Activated CD8-positive, alpha-beta T cell treated with anti-CD3 and anti-CD28 coated beads for 36 hours (primary cell): ENCODE results near the gene LETM1. TPM values are rescaled to one million over a fixed set of nuclear protein-coding genes. Genes with fewer than 3 reads are reported as not detected.

Experiments
- ATAC-seq: fragments of 200-7000 bp; cut with Tn5 transposase; one replicate; pipeline ENCODE4 v1.10.0; 2021; ENCODE audit warnings: mild to moderate bottlenecking, moderate library complexity
- CTCF ChIA-PET: fragments of 350-600 bp; sonication (Branson Sonifier 250); formaldehyde crosslinking; loops from one replicate; lab custom pipeline; 2021; ENCODE audit warnings: antibody characterized with exemption; lab: Charles Lee
- POLR2A ChIA-PET: fragments of 350-600 bp; sonication (Branson Sonifier 250); formaldehyde crosslinking; loops from one replicate; lab custom pipeline; 2021; ENCODE audit warnings: antibody characterized with exemption; lab: Charles Lee
- DNase-seq: peaks from one replicate; pipeline ENCODE4 v3.0.0-alpha.2; 2020
- H3K27ac Mint-ChIP-seq: one replicate; pipeline ENCODE4 v1.8.0; 2021; ENCODE audit warnings: mild to moderate bottlenecking, mixed read lengths
- H3K27me3 Mint-ChIP-seq: one replicate; pipeline ENCODE4 v1.8.0; 2021; ENCODE audit warnings: mixed read lengths
- H3K36me3 Mint-ChIP-seq: one replicate; pipeline ENCODE4 v1.8.0; 2021; ENCODE audit warnings: low read depth, mixed read lengths
- H3K4me1 Mint-ChIP-seq: one replicate; pipeline ENCODE4 v1.8.0; 2021; ENCODE audit warnings: low read depth, mixed read lengths
- H3K4me3 Mint-ChIP-seq: one replicate; pipeline ENCODE4 v1.8.0; 2021; ENCODE audit warnings: mild to moderate bottlenecking, moderate library complexity, mixed read lengths
- H3K9me3 Mint-ChIP-seq: one replicate; pipeline ENCODE4 v1.8.0; 2021; ENCODE audit warnings: mixed read lengths
- CTCF ChIP-seq: fragments of 200-600 bp; IDR thresholded peaks from one replicate; pipeline ENCODE4 v1.8.0; 2022; ENCODE audit warnings: antibody characterized with exemption, mild to moderate bottlenecking
- intact Hi-C: fragments of 100-400 bp; cut with micrococcal nuclease; formaldehyde crosslinking; loops from one replicate; pipeline ENCODE4 v1.10.0; 2022
- total RNA-seq, 2 experiments: library from RNA; stranded (reverse); gene quantifications; one replicate each; pipeline ENCODE4 v1.2.3, GENCODE V29; 2021

LETM1 gene
- total RNA-seq, 2 experiments from 2014 or later = 49.4 to 53.2 TPM

DNA sequence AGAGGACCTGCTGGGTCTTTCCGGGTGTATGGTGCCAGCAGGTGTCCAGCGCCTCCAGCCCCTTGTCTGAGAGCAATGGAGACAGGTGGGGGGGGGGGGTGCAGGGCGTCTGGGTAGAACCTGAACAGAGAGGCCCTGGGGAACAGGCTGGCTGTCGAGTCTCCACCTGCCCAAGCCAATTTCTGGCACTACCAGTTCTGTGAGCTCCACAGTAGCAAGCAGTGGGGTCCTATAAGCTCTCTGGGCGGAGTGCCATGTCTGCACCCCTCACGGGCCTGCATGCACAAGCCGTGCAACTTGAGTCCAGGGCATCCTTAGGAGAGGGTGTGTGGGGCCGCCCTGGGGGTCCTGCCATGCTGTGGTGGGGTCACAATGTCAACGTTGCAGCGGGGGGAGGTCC lies 72.9 kb downstream of the LETM1 start:
- H3K4me3 Mint-ChIP-seq = no peak overlapping the region
- H3K4me1 Mint-ChIP-seq = no peaks in the 10 kb centered on the region
- intact Hi-C loops = no loop called here
- H3K36me3 Mint-ChIP-seq = no peaks in the 10 kb centered on the region
- TF ChIP-seq CTCF = no peak
- no peak overlapping the region for H3K27ac Mint-ChIP-seq
- H3K9me3 Mint-ChIP-seq = no peaks in the 10 kb centered on the region
- H3K27me3 Mint-ChIP-seq = no peaks in the 10 kb centered on the region
- POLR2A ChIA-PET = interaction anchor here (0.7 kb wide), 1 partner anchor 11 kb away, joined by 3 read pairs; no protein-coding TSS in a partner anchor
- CTCF ChIA-PET = no interaction called here
- ATAC-seq (no peak), DNase-seq (no peak)

DNA sequence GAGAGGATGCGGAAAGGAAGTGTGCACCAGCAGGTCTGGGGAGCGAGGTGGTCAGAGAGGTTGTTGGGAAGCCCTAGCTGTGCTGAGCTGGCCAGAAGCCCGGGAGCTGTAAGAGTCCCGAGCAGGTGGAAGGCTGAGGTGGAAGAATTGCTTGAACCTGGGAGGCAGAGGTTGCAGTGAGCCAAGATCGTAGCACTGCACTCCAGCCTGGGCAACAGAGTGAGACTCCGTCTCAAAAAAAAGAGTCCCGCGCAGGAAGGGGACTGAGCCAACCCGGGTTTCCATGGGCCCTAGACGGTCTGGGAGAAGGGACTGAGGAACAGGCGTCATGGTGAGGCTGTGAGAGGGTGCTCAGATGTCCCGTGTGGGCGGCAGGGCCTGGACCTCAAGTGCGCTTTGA lies 75.5 kb downstream of the LETM1 start:
- intact Hi-C loops = no loop called here
- Mint-ChIP-seq H3K27ac (no peak overlapping the region), H3K4me1 (no peaks in the 10 kb centered on the region), H3K4me3 (no peak overlapping the region), H3K27me3 (no peaks in the 10 kb centered on the region), H3K36me3 (no peaks in the 10 kb centered on the region), H3K9me3 (no peaks in the 10 kb centered on the region)
- DNase-seq (no peak), ATAC-seq (no peak)
- ChIA-PET CTCF (no interaction called here), POLR2A (interaction anchor here (0.7 kb wide), 1 partner anchor 8 kb away, joined by 3 read pairs; no protein-coding TSS in a partner anchor)
- TF ChIP-seq CTCF = no peak

DNA sequence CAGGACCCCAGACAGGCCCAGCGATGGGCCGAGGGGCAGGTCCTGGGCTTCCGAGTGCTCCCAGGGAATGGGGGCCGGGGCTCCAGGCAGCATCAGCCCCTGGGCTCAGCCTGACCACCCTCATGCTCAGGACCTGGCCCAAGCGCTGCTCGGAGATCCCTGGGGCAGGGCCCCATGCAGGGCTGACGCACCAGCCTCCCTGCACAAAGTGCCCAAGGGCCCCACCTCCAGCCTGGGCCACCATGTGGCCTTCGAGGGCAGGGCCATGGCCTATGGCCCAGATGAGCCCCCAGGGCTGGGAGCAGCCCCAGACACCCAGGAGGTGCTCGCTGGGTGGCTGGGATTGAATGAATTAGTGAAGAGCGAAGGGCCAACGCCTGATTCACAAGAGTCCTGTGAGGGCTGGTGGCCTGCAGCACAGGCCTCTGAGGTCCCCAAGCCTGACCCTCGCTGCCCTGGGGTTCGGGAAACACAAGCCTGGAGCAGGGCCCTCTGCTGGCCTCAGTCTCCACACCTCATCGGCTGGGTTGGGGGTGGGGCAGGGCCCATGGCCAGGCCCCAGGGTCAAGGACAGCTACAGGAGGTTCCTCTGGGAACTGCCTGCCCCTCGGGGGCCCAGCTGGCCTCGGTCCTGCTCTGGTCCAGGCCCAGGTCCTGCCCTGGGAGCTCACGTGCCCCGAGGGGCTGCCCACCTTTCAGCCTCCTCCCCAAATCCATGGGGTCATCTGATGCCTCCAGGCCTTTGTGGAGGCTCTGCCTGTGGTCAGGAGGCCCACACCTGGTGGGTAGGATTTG lies 76.2 kb downstream of the LETM1 start:
- intact Hi-C loops = no loop called here
- Mint-ChIP-seq H3K36me3 (no peaks in the 10 kb centered on the region), H3K4me1 (no peaks in the 10 kb centered on the region), H3K27ac (no peak overlapping the region), H3K4me3 (no peak overlapping the region), H3K9me3 (no peaks in the 10 kb centered on the region), H3K27me3 (no peaks in the 10 kb centered on the region)
- DNase-seq = no peak
- ChIA-PET POLR2A (interaction anchor here (0.7 kb wide), 1 partner anchor 7 kb away, joined by 3 read pairs; no protein-coding TSS in a partner anchor), CTCF (interaction anchor here (1.3 to 2.4 kb wide), 2 partner anchors 30 to 32 kb away, joined by 4 to 6 read pairs; no protein-coding TSS in a partner anchor)
- no peak for ATAC-seq
- no peak for TF ChIP-seq CTCF

- TF ChIP-seq CTCF = no peak
- ChIA-PET POLR2A (no interaction called here), CTCF (interaction anchor here (1.3 to 2.4 kb wide), 2 partner anchors 30 to 31 kb away, joined by 4 to 6 read pairs; no protein-coding TSS in a partner anchor)
- H3K36me3 Mint-ChIP-seq = no peaks in the 10 kb centered on the region
- intact Hi-C loops = no loop called here
- ATAC-seq (no peak), DNase-seq (no peak)
- H3K27ac Mint-ChIP-seq = no peak overlapping the region
- no peaks in the 10 kb centered on the region for H3K9me3 Mint-ChIP-seq
- H3K4me1 Mint-ChIP-seq = no peaks in the 10 kb centered on the region
- no peaks in the 10 kb centered on the region for H3K27me3 Mint-ChIP-seq
- no peak overlapping the region for H3K4me3 Mint-ChIP-seq
Measured at GRCh38 chr4:1778642-1779392, 77.1 kb downstream of the LETM1 start.
